ENCODE measurements around the gene HOXB1.
"Not testable (repeated sequence)": the region's sequence is repeated elsewhere in the genome, so short reads cannot be mapped to it uniquely, and the experiment has no call there.

Gene HOXB1

GRCh38 chr17:48542114-48542656 is 11.4 kb upstream of the HOXB1 start:
- DNase-seq: peak; percentile 9

- DNase-seq: no peak
Observed at GRCh38 chr17:48541577-48542113, 10.8 kb upstream of the HOXB1 start.

- DNase-seq: no peak
Observed at GRCh38 chr17:48541036-48541576, 10.3 kb upstream of the HOXB1 start.

GRCh38 chr17:48540213-48540612 is 9.4 kb upstream of the HOXB1 start:
- DNase-seq: no peak

GRCh38 chr17:48539177-48539576 is 8.4 kb upstream of the HOXB1 start:
- no peak for DNase-seq

GRCh38 chr17:48537316-48537715 is 6.5 kb upstream of the HOXB1 start:
- no peak for DNase-seq

GRCh38 chr17:48535793-48536559 is 5.2 kb upstream of the HOXB1 start:
- DNase-seq: not testable (repeated sequence)

- DNase-seq: no peak
Observed at GRCh38 chr17:48532261-48532660, 1.4 kb upstream of the HOXB1 start.

GRCh38 chr17:48530208-48530886 is 464 bp downstream of the HOXB1 start:
- no peak for DNase-seq

GRCh38 chr17:48529683-48530009 is 1.2 kb downstream of the HOXB1 start:
- no peak for DNase-seq

GRCh38 chr17:48528936-48529682 is 1.7 kb downstream of the HOXB1 start:
- DNase-seq: no peak

GRCh38 chr17:48528153-48528935 is 2.5 kb downstream of the HOXB1 start:
- no peak for DNase-seq

- DNase-seq: no peak
Observed at GRCh38 chr17:48527547-48527932, 3.3 kb downstream of the HOXB1 start.

- no peak for DNase-seq
Observed at GRCh38 chr17:48526608-48527546, 3.9 kb downstream of the HOXB1 start.

- DNase-seq: no peak
Observed at GRCh38 chr17:48523010-48523409, 7.8 kb downstream of the HOXB1 start.

GRCh38 chr17:48522031-48522653 is 8.7 kb downstream of the HOXB1 start:
- DNase-seq: no peak

- DNase-seq: no peak
Observed at GRCh38 chr17:48520631-48521079, 10.2 kb downstream of the HOXB1 start.

- no peak for DNase-seq
Observed at GRCh38 chr17:48519427-48519826, 11.4 kb downstream of the HOXB1 start.

GRCh38 chr17:48517478-48517877 is 13.3 kb downstream of the HOXB1 start:
- DNase-seq: no peak

All from GF-D8 (cell line).